CD14-positive monocyte (primary cell): ENCODE measurements around the gene C1orf105. TPM values are rescaled to one million over a fixed set of nuclear protein-coding genes. Genes with fewer than 3 reads are reported as not detected.

Source experiments
- DNase-seq, 3 donors: peaks; one replicate each; pipeline ENCODE4 v3.0.0-alpha.2; 2011 to 2022
- H2AFZ ChIP-seq: 2 replicates; pipeline ENCODE4 v1.6.0; 2012; ENCODE audit warnings: mild to moderate bottlenecking, low read depth, low read length, inconsistent platforms; ENCODE audit not compliant: insufficient read depth, poor library complexity, severe bottlenecking
- H3K27ac ChIP-seq, 2 donors: 1 replicate in 1 of 2; 2 replicates in 1 of 2; pipeline ENCODE4 v1.5.1; 2012 to 2013; ENCODE audit warnings: low read length in 2 of 2, control low read depth in 1 of 2, inconsistent platforms in 1 of 2, low read depth in 1 of 2, mild to moderate bottlenecking in 1 of 2
- H3K27me3 ChIP-seq, 2 donors: one replicate each; pipeline versions ENCODE4 v1.6.0 to v1.6.1; 2011 to 2013; ENCODE audit warnings: low read length in 2 of 2; ENCODE audit not compliant: control insufficient read depth in 2 of 2, insufficient read depth in 2 of 2
- H3K36me3 ChIP-seq, 2 donors: replicated peaks in 1 of 2; 1 replicate in 1 of 2; 2 replicates in 1 of 2; pipeline versions ENCODE4 v1.5.1 to v1.6.1; 2012 to 2013; ENCODE audit warnings: low read length in 2 of 2, control low read depth in 1 of 2, inconsistent platforms in 1 of 2, mild to moderate bottlenecking in 1 of 2; ENCODE audit not compliant: insufficient read depth in 2 of 2, control insufficient read depth in 1 of 2
- H3K4me1 ChIP-seq, 2 donors: 1 replicate in 1 of 2; 2 replicates in 1 of 2; pipeline versions ENCODE4 v1.5.1 to v1.6.1; 2012 to 2013; ENCODE audit warnings: low read length in 2 of 2, control low read depth in 1 of 2, inconsistent platforms in 1 of 2, mild to moderate bottlenecking in 1 of 2, moderate library complexity in 1 of 2; ENCODE audit not compliant: insufficient read depth in 2 of 2, control insufficient read depth in 1 of 2
- H3K4me2 ChIP-seq: replicated peaks from 2 replicates; pipeline ENCODE3; 2012; ENCODE audit warnings: low read length, moderate library complexity, mild to moderate bottlenecking; ENCODE audit not compliant: poor library complexity, severe bottlenecking; ENCODE audit errors: extremely low read depth
- H3K4me3 ChIP-seq, 3 experiments: fragments of 200-600 bp in 1 of 3; sonication (generic) in 1 of 3; replicated peaks in 1 of 3; 1 replicate in 2 of 3; 2 replicates in 1 of 3; pipeline ENCODE4 v1.5.1; 2011 to 2013; ENCODE audit warnings: low read length in 3 of 3, mild to moderate bottlenecking in 3 of 3, control low read depth in 2 of 3, low read depth in 2 of 3, inconsistent platforms in 1 of 3, moderate library complexity in 1 of 3
- H3K79me2 ChIP-seq: 2 replicates; pipeline ENCODE4 v1.6.0; 2012; ENCODE audit warnings: mild to moderate bottlenecking, control low read depth, inconsistent platforms, low read length, moderate library complexity; ENCODE audit not compliant: insufficient read depth
- H3K9ac ChIP-seq: 2 replicates; pipeline ENCODE4 v1.6.0; 2017; ENCODE audit warnings: low read length, mild to moderate bottlenecking; ENCODE audit not compliant: insufficient read depth, poor library complexity, severe bottlenecking
- H3K9me3 ChIP-seq, 2 donors: replicated peaks in 1 of 2; 1 replicate in 1 of 2; 2 replicates in 1 of 2; pipeline versions ENCODE4 v1.5.1 to v1.6.1; 2012 to 2013; ENCODE audit warnings: low read length in 2 of 2, control low read depth in 1 of 2; ENCODE audit not compliant: control insufficient read depth in 1 of 2, insufficient read depth in 1 of 2
- H4K20me1 ChIP-seq: 2 replicates; pipeline ENCODE4 v1.6.0; 2012; ENCODE audit warnings: mild to moderate bottlenecking, low read length, control low read depth, moderate library complexity; ENCODE audit not compliant: insufficient read depth
- H3K27ac Mint-ChIP-seq, 7 donors: one replicate each; pipeline ENCODE4 v1.8.0; 2020; ENCODE audit warnings: mild to moderate bottlenecking in 7 of 7, mixed read lengths in 7 of 7, moderate library complexity in 6 of 7, inconsistent platforms in 2 of 7
- H3K27me3 Mint-ChIP-seq, 3 donors: one replicate each; pipeline ENCODE4 v1.8.0; 2021 to 2022; ENCODE audit warnings: low read depth in 3 of 3, mild to moderate bottlenecking in 3 of 3, mixed read lengths in 3 of 3, moderate library complexity in 3 of 3, inconsistent platforms in 1 of 3
- H3K36me3 Mint-ChIP-seq, 2 donors: one replicate each; pipeline ENCODE4 v1.8.0; 2020; ENCODE audit warnings: mixed read lengths in 2 of 2, inconsistent platforms in 1 of 2, mild to moderate bottlenecking in 1 of 2
- H3K4me1 Mint-ChIP-seq: one replicate; pipeline ENCODE4 v1.8.0; 2020; ENCODE audit warnings: mild to moderate bottlenecking, mixed read lengths
- H3K4me3 Mint-ChIP-seq, 2 donors: one replicate each; pipeline ENCODE4 v1.8.0; 2020; ENCODE audit warnings: mild to moderate bottlenecking in 2 of 2, mixed read lengths in 2 of 2, moderate library complexity in 1 of 2
- H3K9me3 Mint-ChIP-seq, 7 donors: one replicate each; pipeline ENCODE4 v1.8.0; 2020 to 2022; ENCODE audit warnings: mixed read lengths in 7 of 7, mild to moderate bottlenecking in 6 of 7, moderate library complexity in 6 of 7, inconsistent platforms in 2 of 7
- CTCF ChIP-seq: fragments of 200-600 bp; IDR thresholded peaks from one replicate; pipeline ENCODE4 v1.8.0; 2022; ENCODE audit warnings: antibody characterized with exemption, mild to moderate bottlenecking
- WGBS: methylation state at CpG from one replicate; pipeline ENCODE4 v1.1.5; 2013; ENCODE audit warnings: missing lambda C conversion rate; ENCODE audit not compliant: insufficient coverage; 5-methylcytosine and 5-hydroxymethylcytosine counted together
- intact Hi-C, 2 donors: fragments of 100-400 bp; cut with micrococcal nuclease; formaldehyde crosslinking; loops; one replicate each; pipeline versions ENCODE4 v1.15.0 to v1.15.1; 2023
- polyA plus RNA-seq, 3 donors: library from polyadenylated mRNA; depleted of rRNA in 1 of 3; unstranded in 2 of 3; stranded (reverse) in 1 of 3; fragments of 300-500 nt in 2 of 3; fragments of >200 nt in 1 of 3; fragmentation: Illumina TruSeq in 2 of 3; gene quantifications; 1 replicate in 2 of 3; 2 replicates in 1 of 3; pipeline ENCODE4 v1.2.3, GENCODE V29; 2012 to 2021

C1orf105 gene
- polyA plus RNA-seq, 3 donors = not detected

DNA sequence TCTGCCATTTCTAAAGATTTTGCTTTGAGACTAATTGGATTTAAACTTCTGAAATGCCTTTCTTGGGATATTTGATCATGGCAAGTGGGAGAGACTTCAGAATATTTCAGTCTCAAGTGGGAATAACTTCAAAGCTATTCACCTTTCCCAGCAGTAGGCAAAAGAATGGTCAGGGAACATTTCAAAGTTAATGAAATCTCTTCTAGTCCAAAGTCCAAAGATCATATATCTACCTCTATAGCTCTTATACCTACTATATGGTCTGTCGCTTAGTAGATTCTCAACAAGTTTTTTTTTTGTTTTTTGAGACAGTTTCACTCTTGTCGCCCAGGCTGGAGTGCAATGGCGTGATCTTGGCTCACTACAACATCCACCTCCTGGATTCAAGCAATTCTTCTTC is 67.9 kb downstream of the C1orf105 start:
- Mint-ChIP-seq H3K4me1 (peaks cover 24% of the 10 kb centered on the region), H3K9me3 (peaks cover 0 to 5% (median 2%) of the 10 kb centered on the region in 7 donors), H3K36me3 (no peaks in the 10 kb centered on the region), H3K4me3 (no peak overlapping the region), H3K27ac (no peak overlapping the region), H3K27me3 (no peaks in the 10 kb centered on the region)
- Histone ChIP-seq H3K27ac (no peak overlapping the region), H3K36me3 (no peaks in the 10 kb centered on the region), H3K4me3 (no peak overlapping the region), H3K4me2 (no peak overlapping the region), H3K9me3 (peaks cover 0 to 4% of the 10 kb centered on the region in 2 donors), H4K20me1 (no peaks in the 10 kb centered on the region), H3K9ac (no peak overlapping the region), H3K27me3 (no peaks in the 10 kb centered on the region), H3K79me2 (no peaks in the 10 kb centered on the region), H2AFZ (no peak overlapping the region), H3K4me1 (peaks cover 7 to 14% of the 10 kb centered on the region in 2 donors)
- WGBS = 100% methylated on average over 3 of the region's 3 CpGs
- intact Hi-C loops = no loop called here
- DNase-seq = no peak
- TF ChIP-seq CTCF = no peak

DNA sequence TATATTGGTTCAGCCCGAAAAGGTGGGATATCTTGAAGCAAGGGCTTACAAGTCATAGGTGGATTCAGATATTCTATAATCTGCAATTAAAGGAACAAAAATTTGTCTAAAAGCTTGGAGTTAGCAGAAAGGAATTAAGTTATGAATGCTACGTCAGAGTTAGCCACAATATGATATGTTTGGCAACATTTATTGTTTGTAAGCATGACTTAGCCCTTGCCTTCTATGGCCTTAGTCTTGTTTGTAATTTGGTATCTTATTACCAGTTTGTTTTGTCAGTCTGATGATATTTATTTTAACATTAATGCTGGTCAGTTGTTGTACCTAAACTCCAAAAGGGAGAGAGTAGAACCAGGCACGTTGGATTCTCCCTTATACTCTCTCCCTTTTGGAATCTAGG is 69.4 kb downstream of the C1orf105 start:
- H3K27me3 Mint-ChIP-seq = no peaks in the 10 kb centered on the region
- H3K4me1 ChIP-seq = peaks cover 0 to 8% of the 10 kb centered on the region in 2 donors
- H3K27ac ChIP-seq = no peak overlapping the region
- TF ChIP-seq CTCF = no peak
- intact Hi-C loops = no loop called here
- no peaks in the 10 kb centered on the region for H3K27me3 ChIP-seq
- H3K9me3 Mint-ChIP-seq = peaks cover 0 to 5% (median 2%) of the 10 kb centered on the region in 7 donors
- no peak for DNase-seq
- no peak overlapping the region for H3K27ac Mint-ChIP-seq
- H3K4me3 ChIP-seq = no peak overlapping the region
- H2AFZ ChIP-seq = no peak overlapping the region
- peaks cover 25% of the 10 kb centered on the region for H3K4me1 Mint-ChIP-seq
- H3K36me3 ChIP-seq = no peaks in the 10 kb centered on the region
- no peaks in the 10 kb centered on the region for H3K36me3 Mint-ChIP-seq
- H3K4me2 ChIP-seq = no peak overlapping the region
- WGBS = 80% methylated on average over 1 of the region's 3 CpGs
- peaks cover 0 to 4% of the 10 kb centered on the region in 2 donors for H3K9me3 ChIP-seq
- H3K9ac ChIP-seq = no peak overlapping the region
- H3K4me3 Mint-ChIP-seq = no peak overlapping the region
- no peaks in the 10 kb centered on the region for H3K79me2 ChIP-seq
- H4K20me1 ChIP-seq = no peaks in the 10 kb centered on the region
